ENCODE results near the gene GNL2. TPM values are rescaled to one million over a fixed set of nuclear protein-coding genes. Genes with fewer than 3 reads are reported as not detected.
"Not testable (repeated sequence)": the region's sequence is repeated elsewhere in the genome, so short reads cannot be mapped to it uniquely, and the experiment has no call there.

The GNL2 gene
- total and polyA plus RNA-seq, 9 of the 15 experiments (the other 6 are each of a cell fraction or from before 2014, with no cell fraction given) = 156 to 371 (median 263) TPM

DNA sequence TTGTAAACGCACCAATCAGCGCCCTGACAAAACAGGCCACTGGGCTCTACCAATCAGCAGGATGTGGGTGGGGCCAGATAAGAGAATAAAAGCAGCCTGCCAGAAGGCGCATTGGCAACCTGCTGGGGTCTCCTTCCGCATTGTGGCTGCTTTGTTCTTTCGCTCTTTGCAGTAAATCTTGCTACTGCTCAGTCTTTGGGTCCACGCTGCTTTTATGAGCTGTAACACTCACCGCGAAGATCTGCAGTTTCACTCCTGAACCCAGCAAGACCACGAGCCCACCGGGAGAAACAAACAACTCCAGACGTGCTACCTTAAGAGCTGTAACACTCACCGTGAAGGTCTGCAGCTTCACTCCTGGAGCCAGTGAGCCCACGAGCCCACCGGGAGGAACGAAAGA, 76.8 kb downstream of the GNL2 start:
- H3K27me3 ChIP-seq (ENCODE audit: control insufficient read depth in 2 of 2, insufficient read depth in 2 of 2, low read length in 2 of 2); FAIRE-seq; BruUV-seq (replicated peaks); intact Hi-C loops (cut with micrococcal nuclease); CTCF ChIA-PET (ENCODE audit: low intra/inter-chr PET ratio); H4K20me1 ChIP-seq (replicated peaks; ENCODE audit: control insufficient read depth, insufficient read depth, low read length); ATAC-seq; H3K4me3 ChIP-seq; H3K9ac ChIP-seq (ENCODE audit: insufficient read depth in 1 of 2, low read depth in 2 of 2, low read length in 2 of 2); H3K4me2 ChIP-seq (ENCODE audit: insufficient read depth, low read length); H3K36me3 ChIP-seq (ENCODE audit: control insufficient read depth, insufficient read depth, low read length); H3K9me3 ChIP-seq (replicated peaks; ENCODE audit: control insufficient read depth, insufficient read depth, low read depth, low read length); in situ Hi-C loops (cut with MboI); H3K9me1 ChIP-seq (ENCODE audit: control insufficient read depth, insufficient read depth, low read length): not testable (repeated sequence)
- POLR2A ChIA-PET = interaction anchor here (0.6 kb wide), 1 partner anchor 1119 kb away, joined by 3 read pairs; no protein-coding TSS in a partner anchor
- DNase-seq (ENCODE audit: extremely low read depth in 1 of 4, low spot score in 3 of 4) = peak in 1 of 4 experiments; percentile 20
- TF ChIP-seq, protein P1, sequence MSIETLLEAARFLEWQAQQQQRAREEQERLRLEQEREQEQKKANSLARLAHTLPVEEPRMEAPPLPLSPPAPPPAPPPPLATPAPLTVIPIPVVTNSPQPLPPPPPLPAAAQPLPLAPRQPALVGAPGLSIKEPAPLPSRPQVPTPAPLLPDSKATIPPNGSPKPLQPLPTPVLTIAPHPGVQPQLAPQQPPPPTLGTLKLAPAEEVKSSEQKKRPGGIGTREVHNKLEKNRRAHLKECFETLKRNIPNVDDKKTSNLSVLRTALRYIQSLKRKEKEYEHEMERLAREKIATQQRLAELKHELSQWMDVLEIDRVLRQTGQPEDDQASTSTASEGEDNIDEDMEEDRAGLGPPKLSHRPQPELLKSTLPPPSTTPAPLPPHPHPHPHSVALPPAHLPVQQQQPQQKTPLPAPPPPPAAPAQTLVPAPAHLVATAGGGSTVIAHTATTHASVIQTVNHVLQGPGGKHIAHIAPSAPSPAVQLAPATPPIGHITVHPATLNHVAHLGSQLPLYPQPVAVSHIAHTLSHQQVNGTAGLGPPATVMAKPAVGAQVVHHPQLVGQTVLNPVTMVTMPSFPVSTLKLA (conservative IDR thresholded peaks at IDR 0.05) = 0 out of 4 replicates have a peak, but pooled peaks of 1 of the 2 experiments have one; percentile 9
- TF ChIP-seq NFIC (IDR thresholded peaks at IDR 0.05) = peak; percentile 58
- peak; percentile 41 for TF ChIP-seq TBP (optimal IDR thresholded peaks at IDR 0.05; ENCODE audit: low read depth, low read length)
- TF ChIP-seq POLR2A (conservative IDR thresholded peaks at IDR 0.05) = peak; percentile 65
- 0 out of 2 replicates have a peak, but pooled peaks have one; percentile 44 for TF ChIP-seq SUPT5H (IDR thresholded peaks at IDR 0.05)
- TF ChIP-seq MTA3 (IDR thresholded peaks at IDR 0.05; ENCODE audit: borderline replicate concordance) = 0 out of 2 replicates have a peak, but pooled peaks have one; percentile 42
- peaks cover 12% of the 10 kb centered on the region for H3K79me2 ChIP-seq (ENCODE audit: control insufficient read depth, insufficient read depth, low read length)
- peak overlapping the region; percentile 23; the same call in 1 of the 3 replicates for H3K27ac ChIP-seq (ENCODE audit: extremely low read depth, low read depth, low read length)
- peak overlapping the region; percentile 11; the same call in 1 of the 2 replicates for H2AFZ ChIP-seq (ENCODE audit: low read depth, low read length)
- WGBS (ENCODE audit: insufficient coverage, low coverage, missing lambda C conversion rate) = 66% methylated on average over 15 of the region's 15 CpGs
- H3K4me1 ChIP-seq (replicated peaks in 1 of 2; ENCODE audit: control insufficient read depth in 2 of 2, insufficient read depth in 2 of 2, low read length in 2 of 2) = peaks cover 5 to 13% of the 10 kb centered on the region in 2 experiments; a peak in 4 of 5 replicates

DNA sequence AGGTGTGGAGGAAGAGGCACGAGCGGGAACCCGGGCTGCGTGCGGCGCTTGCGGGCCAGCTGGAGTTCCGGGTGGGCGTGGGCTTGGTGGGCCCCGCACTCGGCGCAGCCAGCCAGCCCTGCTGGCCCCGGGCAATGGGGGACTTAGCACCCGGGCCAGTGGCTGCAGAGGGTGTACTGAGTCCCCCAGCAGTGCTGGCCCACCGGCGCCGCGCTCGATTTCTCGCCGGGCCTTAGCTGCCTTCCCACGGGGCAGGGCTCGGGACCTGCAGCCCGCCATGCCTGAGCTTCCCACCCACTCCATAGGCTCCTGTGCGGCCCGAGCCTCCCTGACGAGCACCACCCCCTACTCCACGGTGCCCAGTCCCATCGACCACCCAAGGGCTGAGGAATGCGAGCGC, 77.5 kb downstream of the GNL2 start:
- intact Hi-C loops (cut with micrococcal nuclease); ATAC-seq; FAIRE-seq; BruUV-seq (replicated peaks); H3K27me3 ChIP-seq (ENCODE audit: control insufficient read depth in 2 of 2, insufficient read depth in 2 of 2, low read length in 2 of 2); H3K36me3 ChIP-seq (ENCODE audit: control insufficient read depth, insufficient read depth, low read length); H3K27ac ChIP-seq (ENCODE audit: extremely low read depth, low read depth, low read length); H3K9me3 ChIP-seq (replicated peaks; ENCODE audit: control insufficient read depth, insufficient read depth, low read depth, low read length); H2AFZ ChIP-seq (ENCODE audit: low read depth, low read length); H3K4me3 ChIP-seq; H3K9me1 ChIP-seq (ENCODE audit: control insufficient read depth, insufficient read depth, low read length); H3K4me2 ChIP-seq (ENCODE audit: insufficient read depth, low read length); POLR2A ChIA-PET; H3K9ac ChIP-seq (ENCODE audit: insufficient read depth in 1 of 2, low read depth in 2 of 2, low read length in 2 of 2); CTCF ChIA-PET (ENCODE audit: low intra/inter-chr PET ratio); in situ Hi-C loops (cut with MboI); DNase-seq (ENCODE audit: extremely low read depth in 1 of 4, low spot score in 3 of 4); H4K20me1 ChIP-seq (replicated peaks; ENCODE audit: control insufficient read depth, insufficient read depth, low read length): not testable (repeated sequence)
- WGBS (ENCODE audit: insufficient coverage, low coverage, missing lambda C conversion rate) = 84% methylated on average over 14 of the region's 31 CpGs
- Histone ChIP-seq H3K79me2 (ENCODE audit: control insufficient read depth, insufficient read depth, low read length) (peaks cover 18% of the 10 kb centered on the region), H3K4me1 (replicated peaks in 1 of 2; ENCODE audit: control insufficient read depth in 2 of 2, insufficient read depth in 2 of 2, low read length in 2 of 2) (peaks cover 10 to 17% of the 10 kb centered on the region in 2 experiments; a peak in 4 of 5 replicates)
